Measurements from ENCODE around the gene HOXD9.

DNA sequence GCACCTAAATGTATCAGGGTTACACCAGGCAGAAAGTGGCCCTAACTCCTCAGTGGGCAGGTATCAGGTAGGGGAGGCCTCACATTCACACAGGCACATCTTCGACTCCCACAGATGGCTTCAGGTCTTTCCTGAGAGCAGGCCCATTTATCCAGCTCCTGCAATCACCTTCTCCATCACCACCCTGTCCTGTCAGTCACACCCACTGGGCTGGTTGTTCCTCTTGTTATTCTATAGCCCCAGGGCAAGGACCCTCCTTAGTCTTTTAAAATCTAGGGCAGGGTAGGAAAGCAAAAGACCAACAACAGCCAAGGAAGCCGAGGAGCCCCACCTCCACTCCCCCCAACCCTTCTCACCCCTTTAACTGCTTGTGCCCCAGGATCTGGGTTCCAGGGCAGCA lies 19.8 kb downstream of the HOXD9 start:
- TF ChIP-seq, protein P1, sequence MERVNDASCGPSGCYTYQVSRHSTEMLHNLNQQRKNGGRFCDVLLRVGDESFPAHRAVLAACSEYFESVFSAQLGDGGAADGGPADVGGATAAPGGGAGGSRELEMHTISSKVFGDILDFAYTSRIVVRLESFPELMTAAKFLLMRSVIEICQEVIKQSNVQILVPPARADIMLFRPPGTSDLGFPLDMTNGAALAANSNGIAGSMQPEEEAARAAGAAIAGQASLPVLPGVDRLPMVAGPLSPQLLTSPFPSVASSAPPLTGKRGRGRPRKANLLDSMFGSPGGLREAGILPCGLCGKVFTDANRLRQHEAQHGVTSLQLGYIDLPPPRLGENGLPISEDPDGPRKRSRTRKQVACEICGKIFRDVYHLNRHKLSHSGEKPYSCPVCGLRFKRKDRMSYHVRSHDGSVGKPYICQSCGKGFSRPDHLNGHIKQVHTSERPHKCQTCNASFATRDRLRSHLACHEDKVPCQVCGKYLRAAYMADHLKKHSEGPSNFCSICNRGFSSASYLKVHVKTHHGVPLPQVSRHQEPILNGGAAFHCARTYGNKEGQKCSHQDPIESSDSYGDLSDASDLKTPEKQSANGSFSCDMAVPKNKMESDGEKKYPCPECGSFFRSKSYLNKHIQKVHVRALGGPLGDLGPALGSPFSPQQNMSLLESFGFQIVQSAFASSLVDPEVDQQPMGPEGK (CRISPR knock-in tag; IDR thresholded peaks at IDR 0.05; ENCODE audit: borderline replicate concordance) = no peak
- TF ChIP-seq PPARA (CRISPR knock-in tag; IDR thresholded peaks at IDR 0.05; ENCODE audit: borderline replicate concordance) (no peak), BACH2 (CRISPR knock-in tag; IDR thresholded peaks at IDR 0.05; ENCODE audit: borderline replicate concordance) (no peak), ZNF70 (CRISPR knock-in tag; IDR thresholded peaks at IDR 0.05) (no peak), TCF4 (CRISPR knock-in tag; IDR thresholded peaks at IDR 0.05; ENCODE audit: borderline replicate concordance) (no peak), ZFP3 (CRISPR knock-in tag; IDR thresholded peaks at IDR 0.05) (no peak), ISL1 (CRISPR knock-in tag; IDR thresholded peaks at IDR 0.05) (no peak), TOX (CRISPR knock-in tag; IDR thresholded peaks at IDR 0.05; ENCODE audit: borderline replicate concordance) (no peak), ESRRG (CRISPR knock-in tag; IDR thresholded peaks at IDR 0.05) (no peak), RARB (CRISPR knock-in tag; IDR thresholded peaks at IDR 0.05) (no peak)
- TF ChIP-seq, protein P2, sequence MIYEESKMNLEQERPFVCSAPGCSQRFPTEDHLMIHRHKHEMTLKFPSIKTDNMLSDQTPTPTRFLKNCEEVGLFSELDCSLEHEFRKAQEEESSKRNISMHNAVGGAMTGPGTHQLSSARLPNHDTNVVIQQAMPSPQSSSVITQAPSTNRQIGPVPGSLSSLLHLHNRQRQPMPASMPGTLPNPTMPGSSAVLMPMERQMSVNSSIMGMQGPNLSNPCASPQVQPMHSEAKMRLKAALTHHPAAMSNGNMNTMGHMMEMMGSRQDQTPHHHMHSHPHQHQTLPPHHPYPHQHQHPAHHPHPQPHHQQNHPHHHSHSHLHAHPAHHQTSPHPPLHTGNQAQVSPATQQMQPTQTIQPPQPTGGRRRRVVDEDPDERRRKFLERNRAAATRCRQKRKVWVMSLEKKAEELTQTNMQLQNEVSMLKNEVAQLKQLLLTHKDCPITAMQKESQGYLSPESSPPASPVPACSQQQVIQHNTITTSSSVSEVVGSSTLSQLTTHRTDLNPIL (CRISPR knock-in tag; IDR thresholded peaks at IDR 0.05; ENCODE audit: low read depth) = no peak
- TF ChIP-seq, protein P3, sequence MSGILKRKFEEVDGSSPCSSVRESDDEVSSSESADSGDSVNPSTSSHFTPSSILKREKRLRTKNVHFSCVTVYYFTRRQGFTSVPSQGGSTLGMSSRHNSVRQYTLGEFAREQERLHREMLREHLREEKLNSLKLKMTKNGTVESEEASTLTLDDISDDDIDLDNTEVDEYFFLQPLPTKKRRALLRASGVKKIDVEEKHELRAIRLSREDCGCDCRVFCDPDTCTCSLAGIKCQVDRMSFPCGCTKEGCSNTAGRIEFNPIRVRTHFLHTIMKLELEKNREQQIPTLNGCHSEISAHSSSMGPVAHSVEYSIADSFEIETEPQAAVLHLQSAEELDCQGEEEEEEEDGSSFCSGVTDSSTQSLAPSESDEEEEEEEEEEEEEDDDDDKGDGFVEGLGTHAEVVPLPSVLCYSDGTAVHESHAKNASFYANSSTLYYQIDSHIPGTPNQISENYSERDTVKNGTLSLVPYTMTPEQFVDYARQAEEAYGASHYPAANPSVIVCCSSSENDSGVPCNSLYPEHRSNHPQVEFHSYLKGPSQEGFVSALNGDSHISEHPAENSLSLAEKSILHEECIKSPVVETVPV (CRISPR knock-in tag; IDR thresholded peaks at IDR 0.05) = no peak
